ENCODE measurements around the gene HNF1A. TPM values are rescaled to one million over a fixed set of nuclear protein-coding genes. Genes with fewer than 3 reads are reported as not detected.

HNF1A gene
- total RNA-seq, 3 donors from 2014 or later (not counting 1 experiment from before 2014, with no cell fraction given): not detected

GRCh38 chr12:120932058-120932457 lies 46.3 kb upstream of the HNF1A start:
- TF ChIP-seq CTCF (IDR thresholded peaks at IDR 0.05): no peak
- no peak overlapping the region for H3K27ac ChIP-seq (ENCODE audit: low read length)
- peaks cover 0 to 9% of the 10 kb centered on the region in 2 donors for H3K4me1 Mint-ChIP-seq
- no peaks in the 10 kb centered on the region for H3K36me3 ChIP-seq (ENCODE audit: control insufficient read depth, insufficient read depth, low read length)
- no peak overlapping the region for H3K27ac Mint-ChIP-seq
- no peak overlapping the region for H3K4me3 ChIP-seq (ENCODE audit: low read length)
- WGBS (ENCODE audit: insufficient coverage): 77% methylated on average over 7 of the region's 7 CpGs
- intact Hi-C loops (cut with micrococcal nuclease): no loop called here
- no peak overlapping the region for H3K4me3 Mint-ChIP-seq
- H3K27me3 Mint-ChIP-seq (ENCODE audit: low read depth in 2 of 2): peaks cover 0 to 3% of the 10 kb centered on the region in 2 donors
- no peaks in the 10 kb centered on the region for H3K36me3 Mint-ChIP-seq
- H3K9me3 Mint-ChIP-seq: no peaks in the 10 kb centered on the region
- no peaks in the 10 kb centered on the region for H3K27me3 ChIP-seq (ENCODE audit: control insufficient read depth, insufficient read depth, low read length)
- ATAC-seq (no peak), DNase-seq (no peak)
- no peaks in the 10 kb centered on the region for H3K9me3 ChIP-seq (ENCODE audit: control insufficient read depth, insufficient read depth, low read length)
- H3K4me1 ChIP-seq (ENCODE audit: control insufficient read depth, insufficient read depth, low read length): no peaks in the 10 kb centered on the region

GRCh38 chr12:120932956-120933526 lies 45.3 kb upstream of the HNF1A start:
- Histone ChIP-seq H3K36me3 (ENCODE audit: control insufficient read depth, insufficient read depth, low read length) (no peaks in the 10 kb centered on the region), H3K4me3 (ENCODE audit: low read length) (no peak overlapping the region), H3K4me1 (ENCODE audit: control insufficient read depth, insufficient read depth, low read length) (no peaks in the 10 kb centered on the region), H3K9me3 (ENCODE audit: control insufficient read depth, insufficient read depth, low read length) (no peaks in the 10 kb centered on the region), H3K27me3 (ENCODE audit: control insufficient read depth, insufficient read depth, low read length) (no peaks in the 10 kb centered on the region), H3K27ac (ENCODE audit: low read length) (no peak overlapping the region)
- Mint-ChIP-seq H3K4me1 (peaks cover 0 to 9% of the 10 kb centered on the region in 2 donors), H3K36me3 (no peaks in the 10 kb centered on the region), H3K27ac (no peak overlapping the region), H3K27me3 (ENCODE audit: low read depth in 2 of 2) (peaks cover 0 to 3% of the 10 kb centered on the region in 2 donors), H3K9me3 (no peaks in the 10 kb centered on the region), H3K4me3 (no peak overlapping the region)
- ATAC-seq (no peak), DNase-seq (no peak)
- 90% methylated on average over 9 of the region's 9 CpGs for WGBS (ENCODE audit: insufficient coverage)
- intact Hi-C loops (cut with micrococcal nuclease): no loop called here
- TF ChIP-seq CTCF (IDR thresholded peaks at IDR 0.05): no peak

- H3K4me3 Mint-ChIP-seq: no peak overlapping the region
- no peak for ATAC-seq
- Histone ChIP-seq H3K27ac (ENCODE audit: low read length) (no peak overlapping the region), H3K9me3 (ENCODE audit: control insufficient read depth, insufficient read depth, low read length) (no peaks in the 10 kb centered on the region), H3K27me3 (ENCODE audit: control insufficient read depth, insufficient read depth, low read length) (no peaks in the 10 kb centered on the region), H3K36me3 (ENCODE audit: control insufficient read depth, insufficient read depth, low read length) (no peaks in the 10 kb centered on the region), H3K4me3 (ENCODE audit: low read length) (no peak overlapping the region), H3K4me1 (ENCODE audit: control insufficient read depth, insufficient read depth, low read length) (no peaks in the 10 kb centered on the region)
- no peak for DNase-seq
- H3K9me3 Mint-ChIP-seq: no peaks in the 10 kb centered on the region
- peaks cover 0 to 9% of the 10 kb centered on the region in 2 donors for H3K4me1 Mint-ChIP-seq
- H3K27me3 Mint-ChIP-seq (ENCODE audit: low read depth in 2 of 2): peaks cover 3 to 6% of the 10 kb centered on the region in 2 donors
- WGBS (ENCODE audit: insufficient coverage): 83% methylated on average over 3 of the region's 6 CpGs
- H3K36me3 Mint-ChIP-seq: no peaks in the 10 kb centered on the region
- no peak overlapping the region for H3K27ac Mint-ChIP-seq
- no peak for TF ChIP-seq CTCF (IDR thresholded peaks at IDR 0.05)
- intact Hi-C loops (cut with micrococcal nuclease): no loop called here
These were observed 44.6 kb upstream of the HNF1A start for GRCh38 chr12:120933786-120934185.

- Mint-ChIP-seq H3K4me3 (no peak overlapping the region), H3K9me3 (no peaks in the 10 kb centered on the region), H3K4me1 (peaks cover 0 to 9% of the 10 kb centered on the region in 2 donors), H3K36me3 (no peaks in the 10 kb centered on the region), H3K27me3 (ENCODE audit: low read depth in 2 of 2) (peaks cover 3 to 6% of the 10 kb centered on the region in 2 donors), H3K27ac (no peak overlapping the region)
- Histone ChIP-seq H3K9me3 (ENCODE audit: control insufficient read depth, insufficient read depth, low read length) (no peaks in the 10 kb centered on the region), H3K36me3 (ENCODE audit: control insufficient read depth, insufficient read depth, low read length) (no peaks in the 10 kb centered on the region), H3K4me3 (ENCODE audit: low read length) (no peak overlapping the region), H3K27me3 (ENCODE audit: control insufficient read depth, insufficient read depth, low read length) (no peaks in the 10 kb centered on the region), H3K4me1 (ENCODE audit: control insufficient read depth, insufficient read depth, low read length) (peaks cover 2% of the 10 kb centered on the region), H3K27ac (ENCODE audit: low read length) (no peak overlapping the region)
- ATAC-seq (no peak), DNase-seq (no peak)
- intact Hi-C loops (cut with micrococcal nuclease): no loop called here
- no peak for TF ChIP-seq CTCF (IDR thresholded peaks at IDR 0.05)
- WGBS (ENCODE audit: insufficient coverage): 35% methylated on average over 2 of the region's 2 CpGs
These were observed 42.1 kb upstream of the HNF1A start for GRCh38 chr12:120936197-120936596.

Measured in natural killer cell (primary cell).